GM13976 (cell line): ENCODE results near the gene SEC22A.

ENCODE experiments used
- DNase-seq: peaks from one replicate; pipeline ENCODE4 v3.0.0; 2012; ENCODE audit warnings: low spot score
- in situ Hi-C: fragments of 300-500 bp; cut with MboI; formaldehyde crosslinking; loops from one replicate; pipeline ENCODE4 v1.12.0; 2022; ENCODE audit warnings: low sequenced_read_pairs, mixed read lengths, inconsistent platforms; ENCODE audit not compliant: unreplicated experiment
- TF ChIP-seq, protein P1 (sequence below): IDR thresholded peaks from 2 replicates; pipeline ENCODE4 v1.5.1; 2012; ENCODE audit warnings: borderline replicate concordance, mild to moderate bottlenecking; ENCODE audit not compliant: insufficient read depth; ENCODE audit errors: extremely low read depth, missing control alignments, control extremely low read depth

The SEC22A gene

DNA sequence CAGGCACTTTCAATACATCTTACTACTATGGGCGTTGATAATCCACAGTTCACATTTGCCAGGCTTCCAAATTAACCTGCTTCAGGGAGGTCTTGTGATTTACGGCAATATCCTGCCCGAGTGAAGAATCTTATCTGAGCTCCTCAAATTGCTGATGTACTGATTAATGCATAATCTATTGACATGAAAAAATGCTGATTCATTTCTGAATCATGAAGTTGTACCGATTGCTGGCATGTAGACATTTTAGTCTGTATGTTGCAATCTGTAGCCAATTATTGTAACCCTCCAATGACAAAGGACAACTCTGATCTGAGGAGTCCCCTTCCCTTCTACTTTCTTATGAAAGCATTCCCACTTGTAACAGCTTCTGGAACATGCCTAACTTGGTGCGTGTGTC, 97.2 kb downstream of the SEC22A start:
- in situ Hi-C loops, result no loop called here
- TF ChIP-seq, protein P1, sequence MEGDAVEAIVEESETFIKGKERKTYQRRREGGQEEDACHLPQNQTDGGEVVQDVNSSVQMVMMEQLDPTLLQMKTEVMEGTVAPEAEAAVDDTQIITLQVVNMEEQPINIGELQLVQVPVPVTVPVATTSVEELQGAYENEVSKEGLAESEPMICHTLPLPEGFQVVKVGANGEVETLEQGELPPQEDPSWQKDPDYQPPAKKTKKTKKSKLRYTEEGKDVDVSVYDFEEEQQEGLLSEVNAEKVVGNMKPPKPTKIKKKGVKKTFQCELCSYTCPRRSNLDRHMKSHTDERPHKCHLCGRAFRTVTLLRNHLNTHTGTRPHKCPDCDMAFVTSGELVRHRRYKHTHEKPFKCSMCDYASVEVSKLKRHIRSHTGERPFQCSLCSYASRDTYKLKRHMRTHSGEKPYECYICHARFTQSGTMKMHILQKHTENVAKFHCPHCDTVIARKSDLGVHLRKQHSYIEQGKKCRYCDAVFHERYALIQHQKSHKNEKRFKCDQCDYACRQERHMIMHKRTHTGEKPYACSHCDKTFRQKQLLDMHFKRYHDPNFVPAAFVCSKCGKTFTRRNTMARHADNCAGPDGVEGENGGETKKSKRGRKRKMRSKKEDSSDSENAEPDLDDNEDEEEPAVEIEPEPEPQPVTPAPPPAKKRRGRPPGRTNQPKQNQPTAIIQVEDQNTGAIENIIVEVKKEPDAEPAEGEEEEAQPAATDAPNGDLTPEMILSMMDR, result no peak
- no peak for DNase-seq

DNA sequence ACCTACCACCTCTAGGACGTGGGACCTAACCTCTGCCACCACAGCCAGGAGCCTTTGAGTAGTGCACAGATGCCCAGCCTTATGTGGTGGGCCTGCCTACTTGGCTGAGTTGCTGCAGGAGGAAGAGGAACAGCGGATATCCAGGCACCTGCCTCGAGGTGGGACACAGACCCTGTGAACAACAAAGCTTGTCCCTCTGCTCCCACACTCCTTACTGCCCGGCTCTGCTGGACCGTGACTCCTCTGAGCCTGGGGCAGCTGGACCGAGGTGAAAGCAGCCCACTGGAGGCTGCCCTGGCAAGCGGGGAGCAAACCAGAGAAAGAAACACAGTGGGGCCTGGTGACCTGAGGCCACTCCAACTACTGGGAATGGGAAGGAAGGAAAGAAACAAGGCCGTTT, 97.8 kb downstream of the SEC22A start:
- TF ChIP-seq, protein P1, result no peak
- in situ Hi-C loops, result no loop called here
- no peak for DNase-seq

DNA sequence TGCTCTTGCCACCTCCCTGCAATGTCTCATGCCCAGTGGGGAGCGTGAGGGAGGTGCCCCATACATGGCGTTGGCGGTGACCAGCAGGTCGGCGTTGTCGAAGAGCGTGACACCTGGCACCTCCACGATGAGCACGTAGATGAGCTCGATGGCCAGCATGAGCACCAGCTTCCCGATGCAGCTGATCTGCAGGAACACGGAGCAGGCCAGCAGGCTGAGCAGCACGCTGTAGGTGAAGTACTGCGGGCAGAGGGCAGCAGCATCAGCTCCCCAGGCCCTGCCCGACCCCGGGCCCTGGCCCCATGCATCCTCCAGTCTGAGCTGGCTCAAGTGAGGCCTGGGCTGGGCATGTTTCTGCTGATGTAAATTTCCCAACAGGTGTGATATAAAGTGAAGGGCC, 98.3 kb downstream of the SEC22A start:
- TF ChIP-seq, protein P1, result no peak
- no peak for DNase-seq
- in situ Hi-C loops, result no loop called here

DNA sequence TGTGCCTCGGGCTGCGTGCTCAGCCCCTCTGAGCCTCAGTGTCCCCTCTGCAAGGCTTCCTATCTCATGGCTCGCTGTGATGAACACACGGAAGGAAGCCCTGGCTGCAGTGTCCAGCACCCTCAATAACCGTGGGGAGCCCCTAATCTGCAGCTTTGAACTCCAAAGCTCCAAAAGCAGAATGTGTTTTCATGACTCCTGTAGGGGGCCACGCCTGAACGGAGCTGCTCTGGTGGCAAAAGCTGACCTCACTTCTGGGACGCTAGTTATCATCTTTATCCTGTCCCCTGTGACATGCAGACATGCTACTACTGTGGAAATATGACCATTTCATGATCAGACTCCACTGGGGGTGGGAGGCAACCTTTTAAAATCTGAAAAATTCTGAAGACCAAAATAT, 98.8 kb downstream of the SEC22A start:
- TF ChIP-seq, protein P1, result no peak
- DNase-seq, result no peak
- in situ Hi-C loops, result no loop called here

DNA sequence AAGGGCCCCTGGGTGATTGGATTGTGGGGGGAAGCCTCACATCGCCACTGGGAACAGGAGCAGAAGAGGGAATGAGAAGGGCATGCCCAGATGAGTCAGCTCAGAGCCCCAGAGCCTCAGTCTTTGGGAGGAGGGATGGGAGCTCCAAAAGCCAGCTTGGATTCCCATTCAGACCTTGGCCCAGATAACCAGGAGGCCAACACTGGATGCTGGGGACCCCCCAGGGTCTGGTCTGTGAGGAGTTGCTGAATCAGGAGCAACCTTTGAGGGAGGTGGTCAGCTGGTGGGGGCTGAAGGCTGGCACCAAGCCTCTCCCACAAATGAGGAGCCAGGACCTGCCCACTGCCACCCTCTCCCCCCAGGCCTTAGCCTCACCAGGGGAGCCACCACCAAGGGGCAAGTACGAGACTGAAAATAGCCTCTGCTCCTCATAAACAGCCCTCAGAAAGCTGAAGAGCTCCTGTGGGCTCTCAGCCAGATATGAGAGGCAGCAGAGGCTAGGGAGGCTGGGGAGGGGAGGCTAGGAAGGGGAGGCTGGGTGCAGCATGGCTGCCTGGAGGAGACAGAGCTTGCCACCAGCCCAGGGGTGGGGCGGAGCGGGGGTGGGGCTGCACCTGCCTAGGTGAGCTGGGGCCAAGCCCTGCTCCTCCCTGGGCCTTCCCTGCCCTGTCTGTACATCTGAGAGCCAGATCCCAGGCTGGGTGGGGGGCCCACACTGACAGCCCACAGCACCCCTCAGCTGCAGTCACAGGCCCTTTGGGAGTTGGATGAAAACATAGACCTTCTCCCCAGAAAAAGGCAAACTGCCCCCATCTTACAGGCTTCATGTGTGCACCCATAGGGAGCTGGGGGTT, 99.8 kb downstream of the SEC22A start:
- in situ Hi-C loops, result no loop called here
- TF ChIP-seq, protein P1, result no peak
- DNase-seq, result no peak

DNA sequence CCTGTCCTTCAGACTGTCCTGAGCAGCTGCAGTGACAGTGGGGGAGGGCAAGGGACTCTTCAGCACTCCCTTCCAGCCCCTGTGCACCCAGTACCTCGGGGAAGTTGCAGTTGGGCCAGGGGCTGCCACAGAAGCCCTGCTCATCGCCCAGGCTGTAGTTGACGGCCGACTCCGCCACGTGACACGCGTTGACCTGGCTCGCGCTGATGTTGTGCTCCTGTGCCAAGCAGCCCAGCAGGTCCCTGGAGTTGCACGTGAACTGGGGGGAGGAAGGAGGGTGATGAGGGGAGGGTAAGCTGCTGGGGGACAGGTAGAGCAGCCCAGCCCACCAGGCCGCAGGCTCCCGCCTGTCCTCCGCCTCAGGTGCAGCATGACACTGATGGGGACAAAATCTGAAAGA, 101.2 kb downstream of the SEC22A start:
- TF ChIP-seq, protein P1, result no peak
- in situ Hi-C loops, result no loop called here
- no peak for DNase-seq
